ENCODE data around the gene MVB12A. TPM values are rescaled to one million over a fixed set of nuclear protein-coding genes. Genes with fewer than 3 reads are reported as not detected.

The MVB12A gene
- total and polyA plus RNA-seq, 2 experiments from 2014 or later, result 36.6 to 60.3 TPM

DNA sequence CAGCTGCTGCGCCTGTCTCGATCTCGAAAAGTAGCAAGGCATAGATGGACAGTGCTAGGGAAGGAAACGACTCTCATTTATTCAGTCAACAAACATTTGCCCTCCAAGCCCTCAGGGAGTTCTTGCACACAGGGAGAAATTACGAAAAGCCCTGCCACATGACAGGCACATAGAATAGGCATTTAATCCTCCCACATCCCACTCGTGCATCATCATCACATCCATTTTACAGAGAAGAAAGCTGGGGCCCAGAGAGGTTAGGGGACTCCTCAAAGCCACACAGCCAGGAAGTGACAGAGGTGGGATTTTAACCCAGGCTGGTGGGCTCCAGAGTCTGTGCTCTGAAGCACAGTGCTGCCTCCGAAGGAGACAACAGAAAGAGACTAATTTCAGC lies 17.0 kb downstream of the MVB12A start:
- Histone ChIP-seq H3K4me3 (no peak overlapping the region), H3K36me3 (ENCODE audit: insufficient read depth) (no peaks in the 10 kb centered on the region), H3K4me1 (ENCODE audit: insufficient read depth) (no peaks in the 10 kb centered on the region), H2AFZ (no peak overlapping the region), H3K27me3 (ENCODE audit: insufficient read depth) (no peaks in the 10 kb centered on the region), H3K4me2 (no peak overlapping the region), H3K79me2 (replicated peaks; ENCODE audit: insufficient read depth) (no peaks in the 10 kb centered on the region), H3F3A (replicated peaks; ENCODE audit: low read depth) (no peaks in the 10 kb centered on the region), H4K20me1 (replicated peaks; ENCODE audit: insufficient read depth) (no peaks in the 10 kb centered on the region), H3K9me2 (ENCODE audit: insufficient read depth) (no peaks in the 10 kb centered on the region), H3K27ac (ENCODE audit: low read depth) (no peak overlapping the region)
- Mint-ChIP-seq H3K4me1 (no peaks in the 10 kb centered on the region), H3K9me3 (peaks cover 6% of the 10 kb centered on the region; the same call in 2 of the 3 replicates), H3K36me3 (ENCODE audit: low read depth) (no peaks in the 10 kb centered on the region), H3K4me3 (no peak overlapping the region), H3K27ac (no peak overlapping the region), H3K27me3 (ENCODE audit: insufficient read depth, low read depth, poor library complexity) (peaks cover 9% of the 10 kb centered on the region)
- TF ChIP-seq ZNF331 (CRISPR knock-in tag; IDR thresholded peaks at IDR 0.05; ENCODE audit: low read depth) (no peak), STAT1 (IDR thresholded peaks at IDR 0.05; ENCODE audit: unreplicated experiment) (no peak)
- DNase-seq (ENCODE audit: low spot score), result peak; percentile 10
- no peak for ATAC-seq

DNA sequence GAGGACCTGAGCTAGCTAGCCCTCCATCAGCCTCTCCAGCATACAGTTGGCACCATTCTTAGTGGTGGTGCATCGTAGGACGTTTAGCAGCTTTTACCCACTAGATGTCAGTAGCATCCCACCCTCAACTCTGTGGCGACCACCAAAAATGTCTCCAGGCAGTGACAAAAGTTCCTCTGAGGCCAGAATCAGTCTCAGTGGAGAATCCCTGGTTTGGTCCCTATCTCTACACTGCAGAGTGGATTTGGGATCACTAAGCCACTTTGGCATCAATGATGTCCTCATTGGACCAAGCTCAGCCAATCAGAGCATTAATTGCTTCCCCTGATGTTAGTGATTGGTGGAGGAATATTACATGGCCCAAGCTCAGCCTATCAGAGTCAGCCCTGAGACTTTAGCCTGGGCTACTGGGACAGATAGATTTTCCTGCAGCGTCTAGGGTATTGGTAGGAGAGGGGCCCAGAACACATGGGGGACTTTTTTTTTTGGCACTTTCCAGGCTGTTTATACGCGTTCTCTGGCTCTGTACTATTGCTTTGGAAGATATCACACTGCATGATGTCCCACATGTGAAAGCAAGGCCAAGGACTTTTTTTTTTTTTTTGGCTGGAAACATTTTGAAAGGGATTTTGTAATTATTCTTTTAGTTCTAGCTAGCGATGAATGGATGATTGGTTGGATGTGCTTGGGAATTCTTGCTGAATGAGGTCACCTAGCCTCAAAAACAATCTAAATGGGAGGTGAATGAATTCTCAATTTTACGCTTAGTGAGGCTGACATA lies 21.6 kb downstream of the MVB12A start:
- peak; percentile 91 for ATAC-seq
- H3K27me3 ChIP-seq (ENCODE audit: insufficient read depth), result peaks cover 9% of the 10 kb centered on the region
- H3K4me3 ChIP-seq, result no peak overlapping the region
- Mint-ChIP-seq H3K36me3 (ENCODE audit: low read depth) (no peaks in the 10 kb centered on the region), H3K27ac (no peak overlapping the region), H3K27me3 (ENCODE audit: insufficient read depth, low read depth, poor library complexity) (peaks cover 9% of the 10 kb centered on the region), H3K4me3 (no peak overlapping the region), H3K9me3 (peaks cover 6% of the 10 kb centered on the region; the same call in 2 of the 3 replicates), H3K4me1 (no peaks in the 10 kb centered on the region)
- no peaks in the 10 kb centered on the region for H3K9me2 ChIP-seq (ENCODE audit: insufficient read depth)
- no peak overlapping the region for H3K27ac ChIP-seq (ENCODE audit: low read depth)
- no peak overlapping the region for H2AFZ ChIP-seq
- no peaks in the 10 kb centered on the region for H3F3A ChIP-seq (replicated peaks; ENCODE audit: low read depth)
- TF ChIP-seq, protein P1, sequence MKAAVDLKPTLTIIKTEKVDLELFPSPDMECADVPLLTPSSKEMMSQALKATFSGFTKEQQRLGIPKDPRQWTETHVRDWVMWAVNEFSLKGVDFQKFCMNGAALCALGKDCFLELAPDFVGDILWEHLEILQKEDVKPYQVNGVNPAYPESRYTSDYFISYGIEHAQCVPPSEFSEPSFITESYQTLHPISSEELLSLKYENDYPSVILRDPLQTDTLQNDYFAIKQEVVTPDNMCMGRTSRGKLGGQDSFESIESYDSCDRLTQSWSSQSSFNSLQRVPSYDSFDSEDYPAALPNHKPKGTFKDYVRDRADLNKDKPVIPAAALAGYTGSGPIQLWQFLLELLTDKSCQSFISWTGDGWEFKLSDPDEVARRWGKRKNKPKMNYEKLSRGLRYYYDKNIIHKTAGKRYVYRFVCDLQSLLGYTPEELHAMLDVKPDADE (IDR thresholded peaks at IDR 0.05), result no peak
- TF ChIP-seq, protein P2, sequence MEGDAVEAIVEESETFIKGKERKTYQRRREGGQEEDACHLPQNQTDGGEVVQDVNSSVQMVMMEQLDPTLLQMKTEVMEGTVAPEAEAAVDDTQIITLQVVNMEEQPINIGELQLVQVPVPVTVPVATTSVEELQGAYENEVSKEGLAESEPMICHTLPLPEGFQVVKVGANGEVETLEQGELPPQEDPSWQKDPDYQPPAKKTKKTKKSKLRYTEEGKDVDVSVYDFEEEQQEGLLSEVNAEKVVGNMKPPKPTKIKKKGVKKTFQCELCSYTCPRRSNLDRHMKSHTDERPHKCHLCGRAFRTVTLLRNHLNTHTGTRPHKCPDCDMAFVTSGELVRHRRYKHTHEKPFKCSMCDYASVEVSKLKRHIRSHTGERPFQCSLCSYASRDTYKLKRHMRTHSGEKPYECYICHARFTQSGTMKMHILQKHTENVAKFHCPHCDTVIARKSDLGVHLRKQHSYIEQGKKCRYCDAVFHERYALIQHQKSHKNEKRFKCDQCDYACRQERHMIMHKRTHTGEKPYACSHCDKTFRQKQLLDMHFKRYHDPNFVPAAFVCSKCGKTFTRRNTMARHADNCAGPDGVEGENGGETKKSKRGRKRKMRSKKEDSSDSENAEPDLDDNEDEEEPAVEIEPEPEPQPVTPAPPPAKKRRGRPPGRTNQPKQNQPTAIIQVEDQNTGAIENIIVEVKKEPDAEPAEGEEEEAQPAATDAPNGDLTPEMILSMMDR (conservative IDR thresholded peaks at IDR 0.05; ENCODE audit: low read depth in 2 of 2), result peak; percentile 68 to 91
- no peaks in the 10 kb centered on the region for H3K79me2 ChIP-seq (replicated peaks; ENCODE audit: insufficient read depth)
- DNase-seq (ENCODE audit: low spot score), result peak; percentile 75
- H3K36me3 ChIP-seq (ENCODE audit: insufficient read depth), result no peaks in the 10 kb centered on the region
- H3K4me1 ChIP-seq (ENCODE audit: insufficient read depth), result no peaks in the 10 kb centered on the region
- H4K20me1 ChIP-seq (replicated peaks; ENCODE audit: insufficient read depth), result no peaks in the 10 kb centered on the region
- H3K4me2 ChIP-seq, result no peak overlapping the region

DNA sequence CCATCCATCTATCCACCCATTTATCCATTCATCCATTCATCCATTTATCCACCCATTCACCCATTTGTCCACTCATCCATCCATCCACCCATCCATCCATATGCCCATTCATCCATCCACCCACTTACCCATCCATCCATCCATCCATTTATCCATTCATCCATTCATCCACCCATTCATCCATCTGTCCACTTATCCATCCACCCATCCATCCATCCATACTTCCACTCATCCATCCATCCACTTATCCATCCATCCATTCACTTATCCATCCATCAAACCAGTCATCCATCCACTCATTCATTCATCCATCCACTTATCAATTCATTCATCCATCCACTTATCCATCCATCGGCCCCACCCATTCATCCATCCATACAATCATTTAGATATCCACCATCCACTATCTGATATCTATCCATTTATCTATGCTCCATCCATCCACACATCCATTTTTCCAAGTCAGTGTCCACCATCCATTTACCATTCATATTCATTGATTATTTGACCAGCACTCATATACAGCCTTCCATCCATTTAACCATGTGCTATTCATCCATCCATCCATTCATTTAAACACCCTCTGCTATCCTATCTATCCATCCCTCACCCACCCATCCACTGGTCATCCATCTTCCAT lies 25.8 kb downstream of the MVB12A start:
- H4K20me1 ChIP-seq (replicated peaks; ENCODE audit: insufficient read depth), result no peaks in the 10 kb centered on the region
- peaks cover 28% of the 10 kb centered on the region for H3K27me3 ChIP-seq (ENCODE audit: insufficient read depth)
- H3K4me3 ChIP-seq, result no peak overlapping the region
- TF ChIP-seq POLR2AphosphoS5 (IDR thresholded peaks at IDR 0.05; ENCODE audit: low read depth), result no peak
- no peak for TF ChIP-seq EZH2phosphoT487 (IDR thresholded peaks at IDR 0.05; ENCODE audit: unreplicated experiment)
- TF ChIP-seq, protein P3, sequence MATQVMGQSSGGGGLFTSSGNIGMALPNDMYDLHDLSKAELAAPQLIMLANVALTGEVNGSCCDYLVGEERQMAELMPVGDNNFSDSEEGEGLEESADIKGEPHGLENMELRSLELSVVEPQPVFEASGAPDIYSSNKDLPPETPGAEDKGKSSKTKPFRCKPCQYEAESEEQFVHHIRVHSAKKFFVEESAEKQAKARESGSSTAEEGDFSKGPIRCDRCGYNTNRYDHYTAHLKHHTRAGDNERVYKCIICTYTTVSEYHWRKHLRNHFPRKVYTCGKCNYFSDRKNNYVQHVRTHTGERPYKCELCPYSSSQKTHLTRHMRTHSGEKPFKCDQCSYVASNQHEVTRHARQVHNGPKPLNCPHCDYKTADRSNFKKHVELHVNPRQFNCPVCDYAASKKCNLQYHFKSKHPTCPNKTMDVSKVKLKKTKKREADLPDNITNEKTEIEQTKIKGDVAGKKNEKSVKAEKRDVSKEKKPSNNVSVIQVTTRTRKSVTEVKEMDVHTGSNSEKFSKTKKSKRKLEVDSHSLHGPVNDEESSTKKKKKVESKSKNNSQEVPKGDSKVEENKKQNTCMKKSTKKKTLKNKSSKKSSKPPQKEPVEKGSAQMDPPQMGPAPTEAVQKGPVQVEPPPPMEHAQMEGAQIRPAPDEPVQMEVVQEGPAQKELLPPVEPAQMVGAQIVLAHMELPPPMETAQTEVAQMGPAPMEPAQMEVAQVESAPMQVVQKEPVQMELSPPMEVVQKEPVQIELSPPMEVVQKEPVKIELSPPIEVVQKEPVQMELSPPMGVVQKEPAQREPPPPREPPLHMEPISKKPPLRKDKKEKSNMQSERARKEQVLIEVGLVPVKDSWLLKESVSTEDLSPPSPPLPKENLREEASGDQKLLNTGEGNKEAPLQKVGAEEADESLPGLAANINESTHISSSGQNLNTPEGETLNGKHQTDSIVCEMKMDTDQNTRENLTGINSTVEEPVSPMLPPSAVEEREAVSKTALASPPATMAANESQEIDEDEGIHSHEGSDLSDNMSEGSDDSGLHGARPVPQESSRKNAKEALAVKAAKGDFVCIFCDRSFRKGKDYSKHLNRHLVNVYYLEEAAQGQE (IDR thresholded peaks at IDR 0.05; ENCODE audit: unreplicated experiment), result no peak
- TF ChIP-seq, protein P1 (IDR thresholded peaks at IDR 0.05), result no peak
- no peak for TF ChIP-seq ZNF114 (CRISPR knock-in tag; IDR thresholded peaks at IDR 0.05)
- TF ChIP-seq JUNB (IDR thresholded peaks at IDR 0.05; ENCODE audit: unreplicated experiment), result no peak
- TF ChIP-seq NANOG (IDR thresholded peaks at IDR 0.05; ENCODE audit: borderline replicate concordance), result no peak
- TF ChIP-seq ZNF331 (CRISPR knock-in tag; IDR thresholded peaks at IDR 0.05; ENCODE audit: low read depth), result no peak
- H3K36me3 ChIP-seq (ENCODE audit: insufficient read depth), result no peaks in the 10 kb centered on the region
- no peak overlapping the region for H3K27ac ChIP-seq (ENCODE audit: low read depth)
- Mint-ChIP-seq H3K27me3 (ENCODE audit: insufficient read depth, low read depth, poor library complexity) (peaks cover 17% of the 10 kb centered on the region), H3K4me3 (no peak overlapping the region), H3K36me3 (ENCODE audit: low read depth) (no peaks in the 10 kb centered on the region), H3K27ac (no peak overlapping the region), H3K9me3 (peaks cover 6% of the 10 kb centered on the region; the same call in 2 of the 3 replicates), H3K4me1 (peaks cover 5% of the 10 kb centered on the region; the same call in 2 of the 3 replicates)
- no peaks in the 10 kb centered on the region for H3K79me2 ChIP-seq (replicated peaks; ENCODE audit: insufficient read depth)
- DNase-seq (ENCODE audit: low spot score), result no peak
- H3K9me2 ChIP-seq (ENCODE audit: insufficient read depth), result no peaks in the 10 kb centered on the region
- H3F3A ChIP-seq (replicated peaks; ENCODE audit: low read depth), result no peaks in the 10 kb centered on the region
- H3K4me2 ChIP-seq, result no peak overlapping the region
- no peak for ATAC-seq
- H2AFZ ChIP-seq, result no peak overlapping the region
- H3K4me1 ChIP-seq (ENCODE audit: insufficient read depth), result no peaks in the 10 kb centered on the region
